Upper lobe of left lung (tissue), 6 donors: Measurements from ENCODE around the gene DTX1. TPM values are rescaled to one million over a fixed set of nuclear protein-coding genes. Genes with fewer than 3 reads are reported as not detected.
A peak's percentile ranks its signal among the peaks of the same experiment; 100 is the strongest.

Source experiments
- ATAC-seq, 2 donors: fragments of 200-7000 bp; cut with Tn5 transposase; one replicate each; pipeline ENCODE4 v1.9.1; 2022; ENCODE audit warnings: mild to moderate bottlenecking in 2 of 2, moderate library complexity in 2 of 2; ENCODE audit not compliant: low FRiP score in 2 of 2
- DNase-seq, 2 donors: peaks; one replicate each; pipeline ENCODE4 v3.0.0-alpha.2; 2019 to 2020
- H3K27ac ChIP-seq, 4 donors: fragments of 200-600 bp; sonication (generic); one replicate each; pipeline ENCODE4 v1.5.1; 2016 to 2019
- H3K27me3 ChIP-seq, 4 donors: fragments of 200-600 bp; sonication (generic); one replicate each; pipeline ENCODE4 v1.5.1; 2017 to 2019
- H3K36me3 ChIP-seq, 4 donors: fragments of 200-600 bp; sonication (generic); one replicate each; pipeline ENCODE4 v1.5.1; 2016 to 2019
- H3K4me1 ChIP-seq, 4 donors: fragments of 200-600 bp; sonication (generic); one replicate each; pipeline ENCODE4 v1.5.1; 2018 to 2019
- H3K4me3 ChIP-seq, 4 donors: fragments of 200-600 bp; sonication (generic); one replicate each; pipeline ENCODE4 v1.5.1; 2017 to 2019; ENCODE audit warnings: mild to moderate bottlenecking in 2 of 4, moderate library complexity in 1 of 4
- H3K9me3 ChIP-seq, 4 donors: fragments of 200-600 bp; sonication (generic); one replicate each; pipeline ENCODE4 v1.5.1; 2018 to 2019
- EP300 ChIP-seq, 4 donors: sonication (generic); formaldehyde crosslinking; IDR thresholded peaks; one replicate each; pipeline ENCODE4 v1.5.1; 2017; ENCODE audit warnings: antibody characterized with exemption in 4 of 4, control low read depth in 2 of 4
- POLR2A ChIP-seq, 4 donors: fragments of 450-650 bp; IDR thresholded peaks; one replicate each; pipeline ENCODE4 v1.5.1; 2016 to 2017; ENCODE audit warnings: antibody characterized with exemption in 4 of 4, mild to moderate bottlenecking in 2 of 4
- POLR2AphosphoS5 ChIP-seq, 2 donors: sonication (generic); formaldehyde crosslinking; IDR thresholded peaks; one replicate each; pipeline ENCODE4 v1.5.1; 2017; ENCODE audit warnings: antibody characterized with exemption in 2 of 2
- WGBS, 2 donors: methylation state at CpG; one replicate each; pipeline ENCODE4 v1.1.5; 2017 to 2018; 5-methylcytosine and 5-hydroxymethylcytosine counted together
- total RNA-seq, 6 donors: library from RNA; depleted of rRNA in 4 of 6; stranded (reverse); fragments of >200 nt in 4 of 6; gene quantifications; one replicate each; pipeline versions ENCODE4 v1.1.0 to v1.2.1, GENCODE V29; 2016 to 2021
- TF ChIP-seq, protein P1 (sequence below), 6 experiments: fragments of 450-650 bp in 4 of 6; fragments of 200-600 bp in 2 of 6; sonication (generic) in 2 of 6; IDR thresholded peaks; one replicate each; pipeline ENCODE4 v1.5.1; 2016 to 2019; ENCODE audit warnings: antibody characterized with exemption in 6 of 6
- donor health status: DM: no; HTN: no; CAD: no; lungs with moderate emphysema.
- donor health status: DM: no; HTN: yes; CAD: no; lungs with severe emphysema.

Gene DTX1
- total RNA-seq, 6 donors from 2014 or later: under 0.01 to 7.0 (median 3.6) TPM

DNA sequence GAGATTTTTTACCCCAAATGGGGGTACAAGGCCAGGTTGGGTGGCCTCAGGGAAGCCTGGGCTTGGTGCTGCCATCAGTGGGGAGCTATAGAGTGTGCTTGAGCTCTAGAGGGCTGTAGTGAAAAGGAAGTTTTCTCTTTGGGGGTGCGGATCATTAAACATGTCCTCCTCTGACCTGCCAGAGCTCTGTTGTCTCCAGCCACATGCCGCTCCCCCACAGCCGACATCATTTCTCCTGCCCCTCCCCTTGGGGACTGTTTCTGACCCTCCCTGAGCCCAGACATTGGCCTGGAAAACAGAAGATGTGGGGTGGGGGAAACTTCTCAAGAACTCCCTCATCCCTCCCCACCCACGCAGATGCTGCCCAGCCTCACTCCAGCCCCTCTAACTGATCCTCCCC lies 25.3 kb downstream of the DTX1 start:
- Histone ChIP-seq H3K4me1 (peaks cover 0 to 4% (median 2%) of the 10 kb centered on the region in 4 donors), H3K27ac (no peak overlapping the region), H3K36me3 (no peaks in the 10 kb centered on the region), H3K4me3 (no peak overlapping the region), H3K27me3 (peaks cover 0 to 4% (median 0%) of the 10 kb centered on the region in 4 donors), H3K9me3 (no peaks in the 10 kb centered on the region)
- DNase-seq (no peak), ATAC-seq (peak in 1 of 2 donors; percentile 30)
- WGBS, 2 donors: 74 to 75% methylated on average over 4 of the region's 4 CpGs
- TF ChIP-seq POLR2A (IDR thresholded peaks at IDR 0.05): no peak
- TF ChIP-seq EP300 (IDR thresholded peaks at IDR 0.05): no peak
- no peak for TF ChIP-seq POLR2AphosphoS5 (IDR thresholded peaks at IDR 0.05)
- TF ChIP-seq, protein P1, sequence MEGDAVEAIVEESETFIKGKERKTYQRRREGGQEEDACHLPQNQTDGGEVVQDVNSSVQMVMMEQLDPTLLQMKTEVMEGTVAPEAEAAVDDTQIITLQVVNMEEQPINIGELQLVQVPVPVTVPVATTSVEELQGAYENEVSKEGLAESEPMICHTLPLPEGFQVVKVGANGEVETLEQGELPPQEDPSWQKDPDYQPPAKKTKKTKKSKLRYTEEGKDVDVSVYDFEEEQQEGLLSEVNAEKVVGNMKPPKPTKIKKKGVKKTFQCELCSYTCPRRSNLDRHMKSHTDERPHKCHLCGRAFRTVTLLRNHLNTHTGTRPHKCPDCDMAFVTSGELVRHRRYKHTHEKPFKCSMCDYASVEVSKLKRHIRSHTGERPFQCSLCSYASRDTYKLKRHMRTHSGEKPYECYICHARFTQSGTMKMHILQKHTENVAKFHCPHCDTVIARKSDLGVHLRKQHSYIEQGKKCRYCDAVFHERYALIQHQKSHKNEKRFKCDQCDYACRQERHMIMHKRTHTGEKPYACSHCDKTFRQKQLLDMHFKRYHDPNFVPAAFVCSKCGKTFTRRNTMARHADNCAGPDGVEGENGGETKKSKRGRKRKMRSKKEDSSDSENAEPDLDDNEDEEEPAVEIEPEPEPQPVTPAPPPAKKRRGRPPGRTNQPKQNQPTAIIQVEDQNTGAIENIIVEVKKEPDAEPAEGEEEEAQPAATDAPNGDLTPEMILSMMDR (IDR thresholded peaks at IDR 0.05): no peak

DNA sequence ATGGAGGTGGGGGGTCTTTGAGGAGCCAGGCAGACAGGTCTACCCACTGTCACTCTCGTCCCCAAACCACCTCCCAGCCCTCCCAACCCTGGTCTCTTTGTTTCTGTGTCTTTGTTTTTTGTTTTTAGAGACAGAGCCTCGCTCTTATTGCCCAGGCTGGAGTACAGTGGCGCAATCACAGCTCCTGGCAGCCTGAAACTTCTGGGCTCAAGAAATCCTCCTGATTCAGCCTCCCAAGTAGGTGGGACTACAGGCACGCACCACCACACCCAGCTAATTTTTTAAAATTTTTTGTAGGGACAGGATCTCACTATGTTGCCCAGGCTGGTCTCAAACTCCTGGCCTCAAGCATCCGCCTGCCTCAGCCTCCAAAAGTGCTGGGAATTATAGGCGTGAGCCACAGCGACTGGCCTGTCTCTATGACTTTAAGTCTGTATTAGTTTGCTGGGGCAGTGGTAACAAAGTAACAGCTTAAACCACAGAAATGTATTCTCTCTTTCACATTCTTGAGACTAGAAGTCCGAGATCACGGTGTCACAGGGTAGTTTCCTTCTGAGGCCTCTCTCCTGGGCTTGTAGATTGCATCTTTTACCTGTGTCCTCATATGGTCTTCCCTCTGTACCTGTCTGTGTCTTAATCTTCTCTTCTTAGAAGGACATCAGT lies 26.1 kb downstream of the DTX1 start:
- TF ChIP-seq POLR2AphosphoS5 (IDR thresholded peaks at IDR 0.05): no peak
- no peak for TF ChIP-seq POLR2A (IDR thresholded peaks at IDR 0.05)
- TF ChIP-seq, protein P1 (IDR thresholded peaks at IDR 0.05): no peak
- TF ChIP-seq EP300 (IDR thresholded peaks at IDR 0.05): no peak
- ATAC-seq: no peak
- no peaks in the 10 kb centered on the region for H3K36me3 ChIP-seq
- H3K9me3 ChIP-seq: no peaks in the 10 kb centered on the region
- no peak for DNase-seq
- no peak overlapping the region for H3K4me3 ChIP-seq
- WGBS, 2 donors: 79 to 84% methylated on average over 9 of the region's 9 CpGs
- H3K4me1 ChIP-seq: peaks cover 0 to 5% (median 4%) of the 10 kb centered on the region in 4 donors
- no peaks in the 10 kb centered on the region for H3K27me3 ChIP-seq
- H3K27ac ChIP-seq: no peak overlapping the region

DNA sequence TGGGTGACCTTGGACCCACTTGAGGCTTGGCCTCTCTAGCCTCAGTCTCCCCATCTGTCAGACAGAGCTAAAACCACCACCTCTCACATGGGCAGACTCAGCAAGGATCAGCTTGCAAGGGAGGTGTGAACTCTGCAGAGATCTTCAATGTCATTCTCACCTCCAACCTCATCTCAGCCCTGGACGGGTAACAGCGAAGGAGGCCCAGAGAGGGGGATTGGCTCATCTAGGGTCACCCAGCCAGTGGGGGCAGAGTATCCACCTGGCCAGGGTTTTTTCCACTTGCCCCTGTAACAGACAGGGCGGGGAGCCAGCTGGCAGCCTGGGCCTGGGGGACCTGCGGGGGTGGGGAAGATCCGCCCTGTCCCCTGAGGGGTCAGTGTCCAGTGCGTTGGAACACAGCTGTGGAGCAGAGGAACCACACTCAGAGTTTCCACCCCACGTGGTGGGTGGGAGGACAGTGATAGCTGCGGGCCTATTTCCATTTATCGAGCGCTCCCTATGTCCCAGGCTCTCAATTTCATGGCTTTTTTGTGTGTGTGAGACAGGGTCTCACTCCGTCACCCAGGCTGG lies 27.4 kb downstream of the DTX1 start:
- H3K27me3 ChIP-seq: no peaks in the 10 kb centered on the region
- WGBS, 2 donors: 74 to 89% methylated on average over 8 to 9 of the region's 11 CpGs
- no peak overlapping the region for H3K27ac ChIP-seq
- DNase-seq: peak in 1 of 2 donors; percentile 69
- H3K9me3 ChIP-seq: no peaks in the 10 kb centered on the region
- H3K4me3 ChIP-seq: no peak overlapping the region
- TF ChIP-seq POLR2AphosphoS5 (IDR thresholded peaks at IDR 0.05): no peak
- no peak for TF ChIP-seq EP300 (IDR thresholded peaks at IDR 0.05)
- TF ChIP-seq POLR2A (IDR thresholded peaks at IDR 0.05): no peak
- TF ChIP-seq, protein P1 (IDR thresholded peaks at IDR 0.05): no peak
- peak in 1 of 2 donors; percentile 49 for ATAC-seq
- no peaks in the 10 kb centered on the region for H3K36me3 ChIP-seq
- H3K4me1 ChIP-seq: peaks cover 0 to 5% (median 4%) of the 10 kb centered on the region in 4 donors

DNA sequence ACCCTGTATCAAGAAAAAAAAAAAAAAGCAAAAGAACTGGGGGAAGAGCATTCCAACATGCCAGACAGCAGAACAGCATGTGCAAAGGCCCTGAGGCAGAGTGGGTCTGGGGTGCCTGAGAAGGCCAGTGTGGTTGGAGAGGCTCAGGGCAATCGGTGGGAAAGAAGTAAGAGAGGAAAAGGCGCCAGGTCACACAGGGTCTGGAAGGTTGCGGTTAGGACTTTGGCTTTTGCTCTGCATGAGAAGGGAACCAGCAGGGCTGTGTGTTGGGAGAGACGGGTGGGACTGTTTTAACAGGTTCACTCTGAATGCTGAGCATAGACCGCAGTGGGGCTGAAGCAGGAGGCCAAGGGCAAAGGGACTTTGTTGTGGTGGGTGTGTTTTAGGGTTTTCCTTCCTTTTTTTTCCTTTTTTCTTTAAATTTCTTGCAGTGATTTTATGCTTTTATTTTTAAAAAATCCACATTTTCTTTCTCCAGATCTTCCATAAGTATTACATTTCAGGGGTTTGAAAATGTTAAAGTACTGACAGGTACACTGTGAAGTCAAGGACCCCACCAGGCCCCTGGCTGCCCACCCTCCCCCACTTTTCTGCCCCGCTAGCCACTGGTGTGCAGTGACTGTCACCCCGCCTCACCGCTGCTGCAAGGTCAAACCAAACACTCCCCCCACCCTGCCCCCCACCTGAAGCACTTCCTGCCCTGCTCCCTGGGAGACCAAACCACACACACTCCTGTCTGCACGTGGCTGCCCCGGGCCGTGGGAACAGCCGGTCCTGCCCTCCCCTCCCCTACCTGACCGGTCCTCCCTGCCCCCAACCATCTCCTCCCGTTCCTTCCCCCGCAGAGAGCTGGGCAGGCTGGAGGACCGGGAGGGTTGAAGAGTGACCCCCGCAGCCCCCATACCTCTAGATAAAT lies 30.0 kb downstream of the DTX1 start:
- Histone ChIP-seq H3K4me1 (peaks cover 0 to 5% (median 4%) of the 10 kb centered on the region in 4 donors), H3K4me3 (no peak overlapping the region), H3K27ac (no peak overlapping the region), H3K36me3 (no peaks in the 10 kb centered on the region), H3K27me3 (no peaks in the 10 kb centered on the region), H3K9me3 (no peaks in the 10 kb centered on the region)
- WGBS, 2 donors: 25 to 37% methylated on average over 11 to 16 of the region's 17 CpGs
- TF ChIP-seq POLR2AphosphoS5 (IDR thresholded peaks at IDR 0.05): no peak
- no peak for TF ChIP-seq POLR2A (IDR thresholded peaks at IDR 0.05)
- ATAC-seq (no peak), DNase-seq (peak in 1 of 2 donors; percentile 33)

DNA sequence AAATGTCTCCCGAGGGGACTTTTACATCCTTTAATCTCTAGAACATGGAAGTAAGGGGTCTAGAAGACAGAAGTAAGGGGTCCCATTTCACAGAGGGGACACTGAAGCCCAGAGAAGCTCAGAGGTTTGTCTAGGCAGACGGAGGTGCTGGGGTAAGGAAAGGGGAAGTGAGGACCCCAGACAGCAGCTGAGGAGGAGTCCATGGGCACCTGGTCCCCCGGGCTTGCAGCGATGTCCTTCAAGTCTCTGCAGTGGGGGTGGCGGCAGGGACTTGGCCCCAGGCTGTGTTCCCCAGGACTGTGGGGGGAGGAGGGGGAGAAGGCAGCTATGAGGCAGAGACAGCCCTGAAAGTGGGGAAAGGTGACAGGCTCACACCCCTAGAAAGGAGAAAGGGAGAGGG lies 30.7 kb downstream of the DTX1 start:
- no peak for ATAC-seq
- no peak for DNase-seq
- Histone ChIP-seq H3K27me3 (no peaks in the 10 kb centered on the region), H3K9me3 (no peaks in the 10 kb centered on the region), H3K36me3 (no peaks in the 10 kb centered on the region), H3K4me1 (peaks cover 0 to 5% (median 4%) of the 10 kb centered on the region in 4 donors), H3K4me3 (no peak overlapping the region), H3K27ac (no peak overlapping the region)
- TF ChIP-seq POLR2A (IDR thresholded peaks at IDR 0.05): no peak
- TF ChIP-seq POLR2AphosphoS5 (IDR thresholded peaks at IDR 0.05): no peak
- TF ChIP-seq, protein P1 (IDR thresholded peaks at IDR 0.05): no peak
- WGBS, 2 donors: 46 to 47% methylated on average over 5 of the region's 5 CpGs
